DND-41 (cell line): ENCODE measurements around the gene DDX31.

Experiments used
- CTCF ChIP-seq: IDR thresholded peaks from 2 replicates; pipeline ENCODE4 v1.5.1; 2012; ENCODE audit warnings: borderline replicate concordance, low read length, moderate library complexity, mild to moderate bottlenecking; ENCODE audit not compliant: poor library complexity, severe bottlenecking; ENCODE audit errors: extremely low read depth
- EZH2 ChIP-seq: IDR thresholded peaks from 3 replicates; pipeline ENCODE4 v1.6.1; 2012; ENCODE audit warnings: borderline replicate concordance, low read depth, mild to moderate bottlenecking, moderate library complexity, low read length, inconsistent platforms; ENCODE audit not compliant: severe bottlenecking

- TF ChIP-seq CTCF (no peak), EZH2 (no peak)
Measured at GRCh38 chr9:132591751-132592314, 78.0 kb downstream of the DDX31 start.
